ENCODE data around the gene KIF18A.
"Not testable (repeated sequence)": the region's sequence is repeated elsewhere in the genome, so short reads cannot be mapped to it uniquely, and the experiment has no call there.

The KIF18A gene

DNA sequence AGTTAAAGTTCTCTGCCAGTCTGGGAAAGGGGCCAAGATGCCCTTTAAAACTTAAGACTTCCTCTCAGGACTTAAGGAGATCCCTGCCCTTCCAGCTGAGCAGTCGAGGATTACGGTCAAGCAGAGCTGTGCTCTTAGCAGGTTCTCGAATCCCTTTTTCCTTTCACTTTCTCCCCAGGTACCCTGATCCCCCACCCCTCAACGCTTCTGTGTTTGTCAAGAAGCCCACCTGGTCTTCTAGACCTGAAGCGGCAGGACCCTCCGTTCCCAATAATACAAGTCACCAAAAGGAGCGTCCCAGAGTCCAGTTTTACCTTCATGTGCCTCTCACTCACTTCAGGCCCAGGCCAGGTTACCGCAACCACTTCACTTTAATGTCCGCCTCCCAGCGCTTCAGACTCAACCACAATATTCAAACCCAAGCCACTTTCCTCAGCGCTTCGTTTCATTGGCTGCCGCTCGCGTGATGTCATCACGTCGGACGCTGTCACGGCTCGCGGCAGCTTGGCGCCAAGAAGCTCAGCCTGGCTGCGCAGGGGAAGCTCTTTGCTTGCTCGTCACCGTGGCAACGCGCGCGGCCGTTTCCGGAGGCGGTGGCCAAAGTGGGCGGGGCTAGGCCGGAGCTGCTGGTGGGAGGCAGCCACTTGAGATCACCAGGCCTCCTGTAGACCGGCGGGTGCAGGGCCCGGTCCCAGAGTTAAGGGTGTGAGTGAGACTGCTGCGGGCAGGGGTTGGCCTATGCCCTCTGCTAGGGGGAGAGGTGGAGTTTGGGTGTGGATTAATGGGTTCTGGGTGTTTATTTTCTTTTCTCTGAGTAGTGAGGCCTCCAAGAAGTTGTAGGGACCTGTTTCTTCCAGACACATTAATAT is at the start of gene KIF18A, which contains the start of gene METTL15:
Gene KIF18A, minus strand, starts transcription at position 407 of the 869 bp plus-strand sequence. CDS start 10,209 bp downstream, outside the sequence.
Gene METTL15, plus strand, starts transcription at position 639 of the 869 bp plus-strand sequence. CDS start 4,947 bp downstream, outside the sequence.
- DNase-seq (ENCODE audit: low read depth), result peak; percentile 95

DNA sequence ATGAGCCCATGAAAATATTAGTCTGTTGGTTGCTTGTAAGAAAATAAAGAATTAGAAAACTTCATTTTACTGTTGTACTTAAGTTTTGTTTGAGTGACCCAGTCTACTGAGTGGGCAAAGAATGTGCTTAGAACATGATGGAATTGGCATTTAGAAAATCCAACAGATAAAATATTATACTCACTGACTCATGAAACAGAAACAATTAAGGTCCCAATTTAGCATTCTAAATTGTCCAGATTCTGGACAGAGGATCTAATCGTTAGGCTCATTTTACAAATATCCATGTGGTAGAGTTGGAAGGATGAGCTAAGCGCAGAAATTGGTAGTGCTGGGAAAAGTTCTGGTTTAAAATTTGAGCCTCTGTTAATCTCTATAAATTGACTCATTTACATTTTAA is 45.6 kb upstream of the KIF18A start:
- DNase-seq (ENCODE audit: low read depth), result no peak

DNA sequence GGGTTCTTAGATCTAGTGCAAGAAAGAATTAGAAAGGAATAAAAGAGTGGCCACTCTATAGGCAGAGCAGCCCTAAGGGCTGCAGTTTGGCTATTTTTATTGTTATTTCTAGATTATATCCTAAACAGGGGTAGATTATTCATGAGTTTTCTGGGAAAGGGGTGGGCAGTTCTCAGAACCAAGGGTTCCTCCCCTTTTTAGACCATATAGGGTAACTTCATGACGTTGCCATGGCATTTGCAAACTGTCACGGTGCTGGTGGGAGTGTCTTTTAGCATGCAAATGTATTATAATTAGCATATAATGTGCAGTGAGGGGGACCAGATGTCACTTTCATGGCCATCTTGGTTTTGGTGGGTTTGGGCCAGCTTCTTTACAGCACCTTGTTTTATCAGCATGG is 44.8 kb upstream of the KIF18A start:
- DNase-seq (ENCODE audit: low read depth), result no peak

DNA sequence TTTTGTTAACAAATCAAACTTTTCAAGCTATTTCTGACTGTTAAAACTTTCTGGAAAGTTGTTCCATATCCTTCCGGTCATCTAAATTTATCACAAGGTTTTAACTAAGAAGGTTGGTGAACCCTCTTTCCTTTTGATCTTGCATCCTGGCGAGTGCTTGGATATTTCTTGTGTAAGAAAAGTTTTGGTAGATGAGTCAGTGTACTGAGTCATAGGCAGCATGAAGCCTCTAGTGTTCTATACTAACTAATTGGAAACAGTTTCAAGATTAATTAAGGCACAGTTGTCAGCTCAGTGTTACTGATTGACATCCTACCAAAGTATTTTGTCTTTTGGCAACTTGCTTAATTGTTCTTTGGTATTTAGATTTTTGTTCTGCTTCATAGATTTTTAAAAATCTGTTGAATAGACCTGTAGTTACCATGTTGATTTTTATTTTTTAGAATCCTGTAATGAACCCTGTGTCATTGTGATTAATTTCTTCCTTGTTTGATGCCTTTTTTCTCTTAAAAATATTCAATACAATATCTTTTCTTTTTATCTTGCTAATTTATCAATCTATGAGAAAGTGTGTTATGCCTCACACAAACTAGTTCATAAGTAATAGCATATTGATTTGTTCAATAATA is 38.3 kb upstream of the KIF18A start:
- DNase-seq (ENCODE audit: low read depth), result no peak

DNA sequence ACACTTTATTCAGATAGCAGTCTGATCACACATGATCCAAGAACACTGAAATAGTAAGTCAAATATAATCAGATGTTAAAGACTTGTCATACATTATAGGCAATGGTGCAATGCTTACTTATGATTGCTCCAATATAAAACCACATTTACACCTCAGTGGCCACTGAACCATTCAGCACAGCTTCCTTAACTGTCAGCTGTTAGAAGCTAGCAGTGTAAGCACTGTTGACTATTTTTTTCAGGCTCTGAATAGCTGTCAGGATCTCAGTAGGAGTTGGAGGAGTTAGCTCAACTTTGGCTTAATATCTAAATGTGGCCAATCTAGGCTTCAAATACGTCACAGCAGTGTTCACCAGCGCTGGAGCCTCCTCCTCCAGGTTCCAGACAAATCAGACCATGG is 36.9 kb upstream of the KIF18A start:
- no peak for DNase-seq (ENCODE audit: low read depth)

DNA sequence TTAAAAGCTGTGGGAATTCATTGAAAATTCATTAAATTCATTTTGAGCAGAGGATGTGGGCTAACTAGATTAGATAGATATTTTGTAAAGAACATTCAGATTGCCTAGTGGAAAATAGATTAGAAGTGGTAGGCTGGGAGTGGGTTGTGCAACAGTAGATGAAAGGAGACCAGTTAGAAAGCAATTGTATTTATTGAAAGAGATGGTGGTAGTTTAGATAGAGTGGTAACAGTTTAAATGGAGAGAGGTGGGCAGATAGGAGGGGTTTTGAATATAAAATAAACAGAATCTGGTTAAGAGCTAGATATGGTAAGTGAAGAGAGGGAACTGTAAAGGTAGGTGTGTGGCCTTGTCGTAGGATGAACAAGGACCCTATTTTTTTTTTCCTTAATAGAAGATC is 34.8 kb upstream of the KIF18A start:
- DNase-seq (ENCODE audit: low read depth), result no peak

DNA sequence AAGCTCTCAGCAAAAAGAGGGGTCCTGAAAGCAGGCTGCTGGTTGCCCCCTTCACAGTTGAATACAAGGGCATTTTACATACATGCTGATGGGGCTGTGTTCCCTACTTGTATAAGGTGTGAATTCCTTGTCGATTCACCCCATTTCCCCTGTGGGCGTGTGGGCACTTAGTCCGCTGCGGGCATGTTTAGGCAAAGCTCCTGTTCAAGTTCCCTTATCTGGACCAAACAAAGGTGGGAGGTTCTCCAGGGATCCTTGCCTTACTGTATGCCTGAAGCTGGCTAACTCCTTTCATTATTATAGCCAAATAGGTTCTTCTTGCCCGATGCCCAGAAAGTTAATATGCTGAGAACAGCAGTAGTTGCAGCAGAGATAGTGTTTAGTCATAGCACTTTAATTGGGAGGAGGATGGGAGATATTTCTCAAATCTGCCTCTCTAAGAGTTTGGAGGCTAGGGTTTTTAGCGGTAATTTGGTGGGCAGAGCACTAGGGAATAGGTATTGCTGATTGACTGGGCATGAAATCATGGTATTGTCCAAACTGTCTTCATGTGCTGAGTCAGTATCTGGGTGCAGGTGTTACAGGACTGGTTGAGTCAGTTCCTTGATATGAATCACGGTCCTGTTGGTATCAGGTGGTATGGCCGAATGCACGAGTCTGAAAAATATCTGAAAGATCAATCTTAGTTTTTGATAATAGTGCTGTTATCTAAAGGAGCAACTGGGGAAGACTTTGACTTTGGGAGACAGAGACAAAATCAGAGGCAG is 32.9 kb upstream of the KIF18A start:
- no peak for DNase-seq (ENCODE audit: low read depth)

DNA sequence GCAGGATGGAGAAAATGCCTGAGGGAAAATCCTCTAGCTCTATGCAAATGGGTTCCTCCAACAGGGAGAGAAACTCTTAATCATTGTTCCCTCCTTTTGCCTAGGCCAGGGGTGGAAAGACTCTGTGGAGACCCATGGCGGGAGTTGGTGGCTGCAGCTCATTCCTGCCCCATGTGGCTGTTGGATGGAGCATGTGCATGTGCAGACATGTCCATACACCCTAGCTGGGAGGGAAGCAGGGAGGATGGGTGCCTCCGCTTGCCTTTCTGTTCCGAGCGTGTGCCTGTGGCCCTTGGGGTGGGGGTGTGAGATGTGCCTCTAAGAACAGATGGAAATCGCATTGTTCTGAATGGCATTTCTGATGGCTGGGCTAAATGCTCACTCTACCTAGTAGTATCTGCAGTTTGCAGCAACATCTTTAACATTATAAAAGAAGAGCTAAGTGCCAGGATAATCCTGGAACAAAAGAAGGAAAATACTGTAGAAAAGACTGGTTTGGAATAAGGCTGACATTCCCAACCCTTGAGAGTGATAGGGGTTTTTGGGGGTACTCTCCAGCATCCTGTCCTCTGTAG is 32.0 kb upstream of the KIF18A start:
- DNase-seq (ENCODE audit: low read depth), result no peak

DNA sequence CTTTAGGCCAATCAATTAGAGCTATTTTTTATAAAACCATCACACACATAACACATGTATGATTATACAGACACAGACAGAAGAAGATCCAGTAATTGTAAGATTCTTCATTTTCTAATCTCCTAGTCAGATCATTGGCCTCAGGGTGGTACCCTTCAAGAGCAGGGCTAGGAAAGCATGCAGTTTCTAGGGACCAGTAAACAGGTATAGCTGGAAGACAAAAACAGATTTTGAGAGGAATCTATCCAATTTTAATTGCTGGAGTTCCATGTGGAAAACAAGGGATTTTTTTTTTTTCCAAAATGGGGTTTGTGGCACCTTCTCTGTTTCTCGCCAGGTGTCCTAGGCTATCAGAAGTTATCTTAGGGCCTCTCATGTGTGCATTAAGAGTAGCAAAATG is 29.9 kb upstream of the KIF18A start:
- no peak for DNase-seq (ENCODE audit: low read depth)

DNA sequence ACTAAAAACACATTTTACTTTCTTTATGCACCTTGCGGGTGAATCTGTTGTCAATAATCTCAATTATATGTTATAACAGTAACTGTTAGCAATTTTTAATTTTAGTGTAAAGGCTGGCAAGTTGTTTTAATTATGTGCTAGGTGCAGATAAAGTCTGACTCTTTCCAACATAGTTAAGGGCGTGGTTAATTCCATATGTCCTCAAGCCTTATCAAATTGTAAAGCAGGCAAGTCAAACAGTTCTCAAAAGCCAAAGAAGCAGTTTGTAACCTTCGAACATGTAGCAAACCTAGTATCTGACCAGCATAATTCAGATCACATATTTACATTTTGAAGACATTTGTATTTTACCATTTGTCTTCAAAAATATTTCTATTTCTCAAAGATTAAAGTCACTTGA is 29.4 kb upstream of the KIF18A start:
- no peak for DNase-seq (ENCODE audit: low read depth)

DNA sequence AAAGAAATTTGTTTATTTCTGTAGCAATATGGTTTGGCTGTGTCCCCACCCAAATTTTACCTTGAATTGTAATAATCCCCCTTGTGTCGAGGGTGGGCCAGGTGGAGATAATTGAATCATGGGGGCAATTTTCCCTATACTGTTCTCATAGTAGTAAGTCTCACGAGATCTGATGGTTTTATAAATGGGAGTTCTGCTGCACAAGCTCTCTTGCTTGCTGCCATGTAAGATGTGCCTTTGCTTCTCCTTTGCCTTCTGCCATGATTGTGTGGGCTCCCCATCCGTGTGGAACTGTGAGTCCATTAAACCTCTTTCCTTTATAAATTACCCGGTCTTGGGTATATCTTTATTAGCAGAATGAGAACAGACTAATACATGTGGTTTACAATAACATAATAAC is 28.2 kb upstream of the KIF18A start:
- not testable (repeated sequence) for DNase-seq (ENCODE audit: low read depth)

DNA sequence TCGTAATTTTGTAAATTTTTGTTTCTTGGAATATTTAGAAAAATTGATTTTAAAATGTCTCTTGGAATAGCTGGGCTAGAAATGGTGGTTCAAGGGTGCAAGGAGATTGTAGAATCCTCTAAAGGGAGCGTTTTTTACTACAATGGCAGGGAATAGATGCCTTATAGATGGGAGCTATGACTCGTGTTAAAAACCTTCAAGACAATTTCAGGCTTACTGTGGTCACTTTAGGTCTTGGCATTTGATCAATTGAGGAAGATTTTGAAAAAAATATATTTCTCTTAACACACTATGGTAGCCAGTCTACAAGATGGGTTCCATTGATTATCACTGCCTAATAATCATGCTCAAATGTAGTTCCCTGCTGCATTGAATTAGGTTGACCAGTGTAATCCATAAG is 25.2 kb upstream of the KIF18A start:
- DNase-seq (ENCODE audit: low read depth), result no peak

DNA sequence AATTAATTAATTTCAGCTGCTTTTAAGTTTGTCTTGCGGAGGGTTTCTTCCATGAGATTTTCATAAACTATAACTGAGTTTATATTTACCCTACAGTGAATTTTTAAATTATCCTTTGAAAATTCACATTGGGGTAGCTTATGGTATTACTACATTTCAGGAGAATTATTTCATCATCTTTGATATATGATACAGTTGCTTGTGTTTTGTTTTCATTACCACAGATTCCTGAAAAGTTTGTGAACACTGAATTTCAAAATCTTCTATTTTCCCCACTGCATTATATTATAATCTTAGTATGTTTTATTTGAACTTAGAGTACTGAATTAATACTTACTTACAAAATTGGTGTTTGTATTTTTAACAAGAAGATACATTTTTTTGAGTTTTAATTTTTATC is 24.6 kb upstream of the KIF18A start:
- DNase-seq (ENCODE audit: low read depth), result no peak

DNA sequence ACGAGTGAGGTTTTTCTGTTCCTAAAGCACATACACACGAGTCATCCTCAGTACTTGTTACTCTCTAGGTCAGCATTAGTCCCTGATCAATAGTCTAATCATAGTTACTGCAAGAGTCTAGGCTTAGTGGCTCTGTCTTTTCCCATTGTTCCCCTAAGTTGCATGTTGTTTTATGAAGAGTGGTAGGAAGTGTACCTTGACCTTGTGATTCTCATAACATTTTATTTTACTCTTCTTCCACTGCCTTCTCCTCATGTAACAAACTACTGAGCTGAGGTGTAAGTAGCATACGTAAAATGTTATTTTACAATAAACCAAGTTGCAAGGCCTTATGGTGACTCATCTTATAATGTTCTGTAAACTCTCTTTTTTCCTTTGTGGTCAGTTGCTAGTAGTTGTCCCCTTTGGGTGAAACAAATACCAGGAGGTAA is 15.2 kb upstream of the KIF18A start:
- DNase-seq (ENCODE audit: low read depth), result no peak

DNA sequence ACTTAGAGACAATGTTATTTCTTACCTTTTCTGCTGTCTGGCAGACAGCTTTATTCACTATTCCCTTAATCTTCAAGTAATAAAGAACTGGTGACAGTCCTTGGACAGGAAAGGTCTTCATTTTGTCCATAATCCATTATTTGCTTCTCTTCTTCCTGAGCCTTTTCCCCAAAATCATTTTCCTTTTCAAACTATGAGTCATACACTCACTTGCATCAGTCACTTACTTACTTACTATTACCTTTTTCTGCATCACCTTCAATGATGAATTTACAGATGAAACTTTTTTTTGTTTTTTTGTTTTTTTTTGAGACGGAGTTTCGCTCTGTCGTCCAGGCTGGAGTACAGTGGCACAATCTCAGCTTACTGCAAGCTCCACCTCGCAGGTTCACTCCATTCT is 9.8 kb upstream of the KIF18A start:
- DNase-seq (ENCODE audit: low read depth), result no peak

DNA sequence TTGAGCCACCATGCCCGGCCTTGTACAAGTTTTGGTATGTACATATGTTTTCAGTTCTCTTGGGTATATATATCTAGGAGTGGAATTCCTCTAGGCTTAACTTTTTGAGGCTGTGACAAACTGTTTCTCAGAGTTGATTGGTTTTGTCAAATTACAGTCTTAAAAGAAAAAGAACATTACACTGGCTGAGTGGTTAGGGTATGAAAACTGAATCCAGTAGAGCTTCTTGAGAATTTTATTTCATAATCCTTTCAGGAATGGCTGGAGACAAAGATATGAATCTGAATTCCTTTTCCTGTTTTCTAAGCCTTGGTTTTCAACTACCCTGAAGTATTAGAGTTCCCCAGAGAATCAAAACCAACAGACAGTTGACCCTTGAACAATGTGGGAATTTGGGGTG is 6.8 kb upstream of the KIF18A start:
- DNase-seq (ENCODE audit: low read depth), result no peak

DNA sequence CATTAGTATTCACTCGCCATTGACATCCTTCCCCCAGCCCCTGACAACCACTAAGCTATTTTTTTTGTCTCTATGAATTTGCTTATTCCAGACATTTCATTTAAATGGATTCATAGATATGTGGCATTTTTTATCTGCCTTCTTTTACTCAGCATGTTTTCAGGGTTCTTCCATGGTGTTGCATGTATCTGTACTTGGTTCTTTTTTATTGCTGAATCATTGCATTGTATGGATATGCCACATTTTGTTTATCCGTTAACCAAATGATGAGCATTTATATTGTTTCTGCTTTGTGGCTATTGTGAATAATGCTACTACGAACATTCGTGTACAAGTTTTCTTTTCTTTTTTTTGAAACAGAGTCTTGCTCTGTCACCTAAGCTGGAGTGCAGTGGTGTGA is 6.2 kb upstream of the KIF18A start:
- DNase-seq (ENCODE audit: low read depth), result no peak

DNA sequence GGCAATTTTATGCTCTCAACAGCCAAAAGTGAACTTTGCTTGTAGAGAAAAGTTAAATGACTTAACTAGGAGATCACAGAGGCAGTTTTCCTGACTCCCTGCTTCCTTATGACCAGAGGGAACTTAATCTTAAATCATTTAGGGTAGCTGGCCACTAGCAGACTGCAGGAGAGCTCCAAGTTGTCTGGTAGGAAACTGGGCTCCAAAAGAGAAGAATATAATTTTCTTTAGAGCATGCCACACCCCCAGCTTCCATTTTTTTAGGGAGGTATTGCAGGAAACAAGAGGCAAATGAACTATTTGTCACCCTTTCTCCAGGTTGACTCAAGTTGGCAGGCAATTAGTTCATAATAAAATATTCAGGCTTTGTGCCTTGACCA is 2.9 kb upstream of the KIF18A start:
- DNase-seq (ENCODE audit: low read depth), result no peak

DNA sequence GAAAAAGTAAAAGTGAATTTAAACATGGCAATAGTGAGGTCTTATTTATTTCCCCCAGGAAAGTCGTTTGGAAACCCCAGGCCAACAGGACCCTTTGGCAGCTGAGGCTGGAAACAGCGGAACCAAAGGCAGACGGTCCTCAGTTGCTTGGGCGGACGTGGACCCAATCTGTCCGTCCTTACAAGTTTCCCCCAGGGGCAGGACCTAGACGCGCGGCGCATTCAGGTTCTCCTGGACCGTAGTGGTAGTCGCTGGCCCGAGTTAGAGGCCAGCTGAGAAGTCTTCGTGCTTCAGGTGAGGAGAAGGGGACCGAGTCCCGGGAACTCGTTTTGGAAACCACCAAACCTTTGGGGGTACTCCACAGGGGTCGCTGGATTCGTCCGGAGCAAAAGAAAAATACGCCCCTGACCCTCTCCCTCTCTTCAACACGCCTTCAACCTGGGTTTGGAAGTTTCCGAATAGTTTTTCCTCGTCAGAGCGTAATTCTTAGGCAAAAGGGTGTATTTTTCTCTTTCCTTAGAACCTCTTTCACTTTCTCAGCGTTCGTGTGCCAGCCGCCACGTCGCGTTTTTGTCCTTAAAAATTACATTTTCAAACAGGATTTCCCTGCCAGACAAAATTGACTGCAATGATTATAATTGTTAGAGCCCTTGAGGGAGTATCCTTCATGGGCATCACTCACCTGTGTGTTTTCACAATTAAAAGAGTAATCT is 2.3 kb upstream of the KIF18A start:
- DNase-seq (ENCODE audit: low read depth), result peak; percentile 12

DNA sequence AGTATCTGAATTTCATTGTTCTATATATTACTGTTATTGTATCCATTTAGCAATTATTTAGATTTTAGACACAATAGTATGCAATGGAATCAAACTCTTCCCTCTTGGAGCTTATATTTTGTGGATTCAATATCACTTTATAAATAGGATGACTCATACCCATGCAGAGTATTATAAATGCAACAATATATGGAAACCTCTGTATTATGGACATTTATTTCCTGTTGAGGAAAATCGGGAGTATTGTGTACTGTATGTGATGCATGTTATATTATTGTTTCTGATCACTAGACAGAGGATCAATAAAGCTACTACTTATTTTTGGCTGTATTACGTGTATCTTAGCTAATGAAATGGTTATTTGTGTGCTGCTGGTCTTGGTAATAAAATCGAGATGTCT is 1.0 kb upstream of the KIF18A start:
- no peak for DNase-seq (ENCODE audit: low read depth)

DNA sequence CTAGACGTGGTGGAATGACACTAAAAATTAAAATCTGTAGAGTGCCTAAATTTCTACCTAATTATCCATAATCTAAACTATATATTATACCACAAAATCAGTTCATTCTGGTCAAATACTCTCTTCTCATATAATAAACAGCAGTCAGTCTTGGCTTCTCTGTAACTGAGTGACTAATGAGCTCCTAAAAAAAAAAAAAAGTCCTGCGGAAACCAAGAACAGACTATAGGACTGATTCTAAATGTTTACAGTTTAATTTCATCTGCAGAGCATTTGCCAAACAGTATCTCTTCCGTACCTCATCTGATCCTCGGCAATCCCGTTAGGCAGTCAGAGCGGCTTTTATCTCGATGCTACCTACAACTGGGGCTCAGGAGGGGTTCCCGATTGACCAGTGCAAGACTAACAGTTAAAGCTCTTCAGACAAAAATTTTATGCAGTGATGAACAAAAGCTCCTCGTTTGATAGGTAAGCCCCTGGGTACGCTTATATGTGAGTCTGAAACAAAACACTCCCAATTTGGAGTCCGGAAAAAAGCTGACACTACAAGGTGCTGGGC is 686 bp downstream of the KIF18A start:
- no peak for DNase-seq (ENCODE audit: low read depth)
